NK-92 treated with Interleukin-12 subunit alpha and Interleukin-12 subunit beta, amount 100 ng/mL, for 24 hours (cell line): ENCODE results near the gene ACRV1.
"Not testable (repeated sequence)": the region's sequence is repeated elsewhere in the genome, so short reads cannot be mapped to it uniquely, and the experiment has no call there.

Experiments used
- DNase-seq: peaks from one replicate; lab custom pipeline; 2025; lab: John Stamatoyannopoulos, UW

Gene ACRV1, protein sequence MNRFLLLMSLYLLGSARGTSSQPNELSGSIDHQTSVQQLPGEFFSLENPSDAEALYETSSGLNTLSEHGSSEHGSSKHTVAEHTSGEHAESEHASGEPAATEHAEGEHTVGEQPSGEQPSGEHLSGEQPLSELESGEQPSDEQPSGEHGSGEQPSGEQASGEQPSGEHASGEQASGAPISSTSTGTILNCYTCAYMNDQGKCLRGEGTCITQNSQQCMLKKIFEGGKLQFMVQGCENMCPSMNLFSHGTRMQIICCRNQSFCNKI

DNA sequence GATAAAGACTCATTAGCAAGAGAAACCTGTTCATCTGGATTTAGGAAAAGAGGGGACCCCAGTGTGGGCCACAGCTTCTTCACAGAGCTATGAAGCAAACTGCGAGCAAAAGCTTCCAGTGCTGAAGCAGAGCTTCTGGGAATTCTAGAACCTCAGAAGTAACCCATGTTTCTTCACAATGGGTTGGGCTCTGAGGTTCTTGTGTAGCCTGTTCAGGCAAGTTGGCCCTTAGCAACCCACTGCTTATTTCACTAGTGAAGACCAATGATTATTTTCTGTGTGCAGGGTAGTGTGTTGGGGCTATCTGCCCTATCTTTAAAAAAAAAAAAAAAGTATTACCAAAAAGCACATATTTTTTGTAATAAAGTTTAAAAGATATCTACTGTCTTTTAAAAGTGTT lies at the start of gene ACRV1:
Gene ACRV1, minus strand, starts transcription at position 101 of the 400 bp plus-strand sequence. Its CDS starts 67 bp downstream, at position 34.
- no peak for DNase-seq

DNA sequence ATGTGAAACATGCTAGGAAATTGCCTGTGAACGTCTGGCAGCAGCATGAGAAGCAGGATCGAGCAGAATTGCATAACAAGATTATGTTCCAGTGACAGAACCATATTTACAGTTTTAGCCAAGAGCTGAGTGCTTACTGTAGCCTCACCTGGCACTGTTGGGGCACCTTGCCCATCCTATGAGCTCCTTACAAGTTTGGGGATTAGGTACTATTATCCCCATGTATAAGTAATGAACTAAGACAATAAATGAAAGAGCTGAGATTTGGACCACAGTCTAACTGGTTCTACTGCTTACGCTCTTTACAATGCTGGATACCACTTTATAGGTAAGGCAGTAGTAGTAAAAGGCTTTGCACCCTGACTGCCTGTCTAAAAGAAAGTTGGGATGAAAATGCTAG lies 48.3 kb upstream of the ACRV1 start:
- DNase-seq = no peak

DNA sequence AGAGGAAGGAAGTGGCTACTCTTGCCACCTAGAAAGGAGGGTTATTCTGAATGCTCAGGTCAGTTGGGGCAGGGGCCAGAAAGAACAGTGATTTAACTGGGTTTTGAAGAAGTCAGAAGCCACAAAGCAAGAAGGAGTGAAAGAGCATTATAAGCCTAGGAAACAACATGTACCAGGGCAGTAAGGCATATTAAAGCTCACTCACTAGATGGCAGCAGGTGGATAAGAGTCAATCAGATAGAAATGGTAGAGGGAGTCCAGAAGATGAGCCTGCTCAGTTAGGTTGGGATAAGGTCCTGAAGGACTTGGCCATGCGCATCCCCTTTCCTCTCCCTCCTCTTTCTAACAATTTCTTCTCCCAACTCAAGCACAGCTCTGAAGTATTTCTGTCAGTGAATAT lies 43.5 kb upstream of the ACRV1 start:
- DNase-seq = no peak

DNA sequence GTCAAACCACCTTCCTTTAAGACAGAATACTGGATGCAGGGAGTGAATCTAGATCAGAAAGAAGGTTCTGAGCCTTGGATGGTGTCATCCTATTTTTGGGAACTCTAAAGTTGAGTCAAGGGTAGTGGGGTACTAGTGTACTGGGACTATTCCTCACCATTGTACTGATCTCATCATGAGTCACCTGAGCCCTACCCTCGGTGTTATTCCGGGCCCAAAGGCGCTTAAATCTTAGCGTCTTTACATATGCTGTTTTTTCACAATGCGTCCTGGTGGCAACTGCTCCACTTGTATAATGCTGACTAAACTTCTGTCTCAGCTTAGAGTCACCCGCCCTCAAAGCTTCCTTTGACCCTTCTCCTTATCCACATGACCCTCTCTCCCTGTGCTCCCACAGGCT lies 40.1 kb upstream of the ACRV1 start:
- DNase-seq = no peak

DNA sequence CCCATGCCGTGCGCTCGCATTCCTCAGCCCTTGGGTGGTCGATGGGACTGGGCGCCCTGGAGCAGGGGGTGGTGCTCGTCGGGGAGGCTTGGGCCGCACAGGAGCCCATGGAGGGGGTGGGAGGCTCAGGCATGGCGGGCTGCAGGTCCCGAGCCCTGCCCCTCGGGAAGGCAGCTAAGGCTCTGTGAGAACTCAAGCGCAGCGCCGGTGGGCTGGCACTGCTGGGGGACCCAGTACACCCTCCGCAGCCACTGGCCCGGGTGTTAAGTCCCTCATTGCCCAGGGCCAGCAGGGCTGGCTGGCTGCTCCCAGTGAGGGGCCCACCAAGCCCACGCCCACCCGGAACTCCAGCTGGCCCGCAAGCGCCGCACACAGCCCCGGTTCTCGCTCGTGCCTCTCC lies 24.0 kb upstream of the ACRV1 start:
- not testable (repeated sequence) for DNase-seq

DNA sequence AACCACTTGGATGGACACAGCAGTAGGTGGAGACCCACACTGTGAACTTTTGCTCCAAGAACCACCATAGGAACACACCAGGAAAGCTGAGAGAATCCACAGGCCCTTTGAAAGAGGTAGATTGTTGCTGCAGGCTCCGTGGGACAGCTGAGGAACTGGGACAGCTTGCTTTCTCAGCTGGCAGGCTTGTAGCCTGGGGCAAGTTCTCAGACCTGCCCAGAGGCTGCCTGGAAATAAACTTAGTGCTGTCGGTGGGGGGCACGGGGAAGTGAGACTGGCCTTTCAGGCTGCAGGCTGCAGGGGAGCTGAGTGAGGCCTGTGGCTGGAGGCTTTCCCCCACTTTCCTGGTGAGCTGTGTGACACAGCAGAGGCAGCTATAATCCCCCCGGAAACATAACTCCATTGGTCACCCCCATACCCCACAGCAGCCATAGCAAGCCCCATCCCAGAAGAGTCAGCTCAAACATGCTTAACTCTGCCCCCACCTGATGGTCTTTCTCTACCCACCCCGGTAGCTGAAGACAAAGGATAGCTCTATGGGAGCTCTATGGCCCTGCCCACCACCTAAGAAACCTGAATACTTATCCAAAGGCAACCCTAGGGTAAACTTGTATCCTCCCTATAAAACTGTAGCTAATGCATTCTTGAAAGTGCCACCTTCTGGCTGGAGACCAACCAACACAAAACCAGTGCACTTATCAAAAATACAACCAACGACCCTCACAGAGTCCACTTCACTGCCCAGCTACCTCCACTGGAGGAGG lies 21.4 kb upstream of the ACRV1 start:
- DNase-seq = no peak

DNA sequence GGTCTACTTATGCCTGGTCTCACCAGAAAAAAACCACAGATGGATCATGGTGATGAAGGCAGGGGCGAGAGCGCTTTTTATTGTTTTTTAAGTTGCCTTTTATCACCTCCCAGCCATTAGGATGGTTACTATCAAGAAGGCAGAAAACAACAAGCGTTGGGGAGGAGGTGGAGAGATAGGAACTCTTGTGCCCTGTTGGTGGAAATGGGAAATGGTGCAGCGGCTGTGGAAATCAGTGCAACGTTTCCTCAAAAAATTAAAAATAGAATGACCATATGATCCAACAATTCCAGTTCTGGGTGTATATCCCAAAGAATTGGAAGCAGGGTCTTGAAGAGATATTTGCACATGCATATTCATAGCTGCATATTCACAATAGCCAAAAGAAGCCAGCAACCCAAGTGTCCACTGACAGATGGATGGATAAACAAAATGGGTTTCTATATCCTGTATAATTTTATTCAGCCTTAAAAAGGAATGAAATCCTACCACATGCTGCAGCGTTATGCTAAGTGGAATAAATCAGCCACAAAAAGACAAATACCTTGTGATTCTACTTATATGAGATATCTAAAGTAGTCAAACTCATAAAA lies 20.5 kb upstream of the ACRV1 start:
- DNase-seq = no peak

DNA sequence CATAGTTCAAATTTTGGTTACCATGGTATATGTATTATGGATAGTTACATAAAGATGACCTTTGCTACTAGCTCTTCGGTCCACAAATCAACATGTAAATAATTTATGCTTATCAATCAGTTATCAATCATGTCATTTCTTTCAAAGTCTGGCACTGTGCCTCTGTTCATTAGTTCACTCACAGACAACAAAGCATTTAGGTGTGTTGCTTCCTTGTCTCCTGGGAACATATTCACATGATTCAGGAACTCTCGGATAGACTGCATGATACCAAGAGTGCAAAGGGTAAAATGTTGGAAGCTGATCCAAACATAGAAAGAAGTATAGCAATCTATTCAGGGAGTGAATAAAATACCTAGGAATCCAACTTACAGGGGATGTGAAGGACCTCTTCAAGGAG lies 14.3 kb upstream of the ACRV1 start:
- no peak for DNase-seq

DNA sequence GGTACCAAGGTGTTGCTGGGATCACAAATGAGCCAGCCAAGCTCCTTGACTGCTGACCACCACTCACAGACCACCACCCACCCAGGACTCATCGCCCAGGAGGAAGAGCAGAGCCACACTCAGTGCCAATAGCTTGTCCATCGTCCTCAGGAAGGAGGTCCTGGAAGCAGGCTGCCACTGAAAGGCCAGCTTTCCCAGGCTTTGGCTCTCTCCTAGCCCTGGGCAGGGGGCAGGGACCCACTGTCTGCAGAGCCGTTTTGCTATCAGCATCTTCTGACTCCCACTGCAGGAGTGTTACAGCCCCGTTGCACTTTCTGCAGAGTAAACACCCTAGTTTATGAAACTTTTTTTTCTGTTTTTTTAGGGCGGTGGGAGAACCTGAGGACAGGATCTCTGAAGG lies 12.2 kb upstream of the ACRV1 start:
- DNase-seq = no peak

DNA sequence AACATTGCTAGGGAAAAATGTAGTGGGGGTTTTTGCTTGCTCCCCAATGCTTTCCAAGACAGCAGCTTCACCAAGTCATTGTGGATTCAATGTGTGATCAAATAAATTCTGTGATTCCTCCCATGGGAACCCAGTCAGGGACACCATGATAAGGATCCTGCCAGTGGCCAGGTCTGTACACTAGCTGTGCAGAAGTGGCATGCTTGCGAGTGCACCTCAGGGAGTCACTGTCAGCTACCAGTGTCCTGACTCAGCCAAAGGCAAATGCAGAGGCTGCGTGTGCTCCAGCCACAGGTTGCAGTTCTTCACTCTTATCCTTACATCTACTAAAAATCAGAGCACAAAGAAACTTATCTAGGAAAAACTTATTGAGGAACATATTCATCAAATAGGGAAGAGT lies 9.4 kb upstream of the ACRV1 start:
- no peak for DNase-seq

DNA sequence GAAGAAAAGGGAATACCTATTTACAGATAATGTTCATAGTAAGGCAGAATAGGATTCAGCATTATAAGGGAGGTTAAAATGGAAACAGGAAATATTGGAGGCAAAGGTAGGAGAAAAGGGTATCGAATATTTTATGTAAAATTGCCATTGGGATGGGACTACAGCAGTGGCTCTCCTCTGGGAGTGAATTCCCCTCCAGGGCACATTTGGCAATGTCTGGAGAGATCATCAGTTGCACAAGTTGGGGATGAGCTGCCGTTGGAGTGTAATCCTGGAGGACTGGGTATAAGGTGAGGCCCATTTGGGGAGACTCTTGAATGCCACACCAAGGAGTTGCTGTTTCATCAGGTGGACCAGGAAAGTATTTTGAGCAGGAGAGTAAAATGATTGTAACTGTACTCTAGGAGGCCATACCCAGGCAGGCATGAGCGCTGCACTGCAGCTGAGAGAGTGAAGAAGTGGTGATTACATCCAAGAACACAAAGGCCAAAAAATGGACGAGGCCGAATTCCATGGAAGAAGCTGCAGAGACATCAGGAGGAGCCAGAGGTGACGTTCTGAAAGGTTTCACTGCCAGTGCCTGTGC lies 8.7 kb upstream of the ACRV1 start:
- no peak for DNase-seq

DNA sequence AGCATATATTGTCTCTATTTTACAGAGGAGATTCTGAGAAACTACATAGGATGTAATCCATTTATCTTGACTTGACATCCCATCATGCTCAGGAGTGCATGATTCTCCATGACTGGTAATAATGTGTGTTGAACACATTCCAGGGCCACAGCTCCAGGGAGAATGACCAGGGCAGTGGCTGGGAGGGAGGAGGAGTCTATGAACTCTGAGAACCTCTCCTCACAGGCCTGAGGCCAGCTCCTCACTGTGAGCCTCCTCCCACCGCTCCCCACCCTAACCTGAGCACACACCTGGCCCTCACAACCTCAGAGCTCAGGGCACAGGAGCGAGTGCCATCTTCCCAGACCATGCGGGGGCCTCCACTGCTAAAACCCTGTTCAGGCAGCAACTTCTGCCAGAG lies 8.0 kb upstream of the ACRV1 start:
- DNase-seq = no peak

DNA sequence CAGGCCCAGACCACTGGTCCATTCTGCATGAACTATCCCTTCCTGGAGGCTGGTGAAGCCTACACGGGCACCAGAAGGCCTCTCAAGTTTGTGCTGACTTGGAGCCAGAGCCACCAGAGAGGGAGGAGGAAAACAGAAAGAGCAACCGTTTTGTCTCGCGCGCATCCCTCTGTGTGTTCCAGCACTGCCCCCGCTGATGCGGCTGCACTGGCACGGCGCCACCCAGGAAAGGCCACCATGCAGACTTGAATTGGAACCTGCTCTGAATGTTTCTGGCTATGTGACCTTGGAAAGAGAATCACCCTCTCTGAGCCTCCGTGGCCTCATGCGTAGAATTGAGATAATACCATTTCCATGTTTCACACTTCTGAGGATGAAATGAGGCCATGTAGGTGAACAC lies 7.4 kb upstream of the ACRV1 start:
- no peak for DNase-seq

DNA sequence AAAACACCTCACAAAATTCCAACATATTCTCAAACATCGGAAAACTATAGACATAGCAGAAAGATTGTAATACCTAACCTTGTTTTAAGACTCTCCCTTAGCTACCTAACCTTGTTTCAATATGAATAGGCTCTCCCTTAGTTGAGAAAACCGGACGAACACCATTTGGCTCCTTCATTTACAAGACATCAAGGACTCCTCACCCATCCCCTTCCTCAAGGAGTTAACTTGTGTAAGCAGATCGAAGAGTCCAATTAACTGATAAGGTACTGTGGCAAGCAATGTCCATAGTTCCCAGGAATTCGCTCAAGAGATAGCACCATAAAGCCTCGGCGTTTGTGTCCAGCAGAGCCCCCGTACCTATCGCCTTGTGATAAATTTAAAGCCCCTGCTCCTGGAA lies 4.6 kb upstream of the ACRV1 start:
- DNase-seq = no peak

DNA sequence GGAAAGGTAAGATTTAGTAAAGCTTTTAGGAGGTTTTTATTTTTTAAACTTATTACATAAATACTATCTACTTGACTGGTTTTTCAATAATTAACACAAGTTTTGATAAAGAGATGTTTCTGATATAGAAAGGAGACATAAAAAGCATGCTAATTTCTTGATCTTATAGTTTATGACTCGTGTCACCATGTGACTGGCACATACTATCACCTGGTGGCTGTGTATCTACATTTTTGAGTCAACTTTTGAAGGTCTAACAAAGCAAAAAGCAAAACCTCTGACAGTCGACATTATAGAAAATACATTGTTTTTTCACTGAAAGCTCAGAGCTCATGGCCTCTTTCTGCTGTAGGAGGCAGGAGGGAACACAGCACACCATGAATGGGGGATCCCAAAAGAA lies 810 bp downstream of the ACRV1 start:
- DNase-seq = no peak

DNA sequence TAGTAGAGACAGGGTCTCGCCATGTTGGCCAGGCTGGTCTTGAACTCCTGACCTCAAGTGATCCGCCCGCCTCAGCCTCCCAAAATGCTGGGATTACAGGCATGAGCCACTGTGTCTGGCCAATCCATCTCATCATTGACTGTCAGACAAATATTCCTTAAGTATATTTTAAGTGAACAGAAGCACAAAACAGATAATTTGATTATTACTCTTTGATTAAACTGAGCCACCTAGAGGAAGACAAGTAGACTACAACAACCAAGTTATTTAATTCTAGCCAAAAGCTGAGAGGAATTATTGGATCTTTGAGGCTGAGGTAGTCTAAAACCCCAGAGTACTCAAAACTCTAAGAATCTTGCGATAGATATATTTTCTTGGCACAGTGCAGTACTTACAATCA lies 1.2 kb downstream of the ACRV1 start:
- DNase-seq = no peak

DNA sequence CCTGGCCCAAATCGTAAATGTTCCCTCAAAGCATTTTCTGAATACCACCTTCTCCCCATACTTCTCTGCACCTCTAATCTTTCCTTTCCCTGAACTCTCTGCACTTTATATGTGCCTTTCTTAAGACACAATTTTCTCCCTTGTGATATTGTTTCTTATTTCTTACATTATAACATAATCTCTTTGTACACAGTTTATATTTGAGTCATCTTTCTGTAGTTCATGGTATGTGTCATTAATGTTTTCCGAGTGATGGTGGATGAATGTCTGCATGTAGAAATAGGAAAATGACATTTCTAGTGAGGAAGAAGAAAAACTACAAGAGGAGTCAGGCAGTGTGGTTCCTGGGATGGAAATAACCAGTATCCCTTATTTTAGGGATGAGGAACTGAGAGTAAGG lies 5.5 kb downstream of the ACRV1 start:
- no peak for DNase-seq

DNA sequence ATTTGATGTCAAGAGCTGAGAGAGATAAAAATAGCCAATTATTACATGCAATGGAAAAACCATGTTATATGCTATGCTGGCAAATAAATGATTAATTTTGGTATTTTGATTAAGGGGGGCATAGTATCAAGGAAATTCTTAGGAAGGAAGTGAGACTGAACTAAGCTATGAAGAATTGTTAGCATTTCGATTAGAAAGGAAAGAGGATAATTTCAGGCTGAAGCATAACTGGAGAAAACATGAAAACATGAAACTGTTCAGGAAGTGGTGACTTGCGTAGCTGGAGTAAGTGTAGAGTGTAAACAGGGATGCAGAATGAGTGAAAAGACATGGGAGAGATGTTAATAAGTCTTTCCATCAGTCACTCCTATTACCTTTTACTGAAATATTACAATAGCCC lies 6.4 kb downstream of the ACRV1 start:
- no peak for DNase-seq

DNA sequence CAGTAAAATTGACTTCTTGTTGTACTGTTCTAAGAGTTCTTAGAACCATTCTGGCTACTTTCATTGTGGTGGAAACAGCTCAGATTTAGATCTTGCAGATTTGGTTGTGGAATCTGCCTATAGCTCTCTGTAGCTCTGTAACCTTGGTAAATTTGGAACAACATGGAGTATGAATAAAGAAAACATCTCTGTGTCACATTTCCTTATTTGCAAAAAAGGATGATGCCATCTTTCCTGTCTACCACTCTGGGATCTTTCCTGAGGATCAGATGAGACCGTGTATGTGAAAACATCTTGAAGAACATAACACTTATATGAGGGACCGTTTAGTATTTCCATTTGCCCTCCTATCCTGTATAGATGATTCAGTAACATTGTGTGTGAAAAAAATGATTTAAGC lies 9.1 kb downstream of the ACRV1 start:
- no peak for DNase-seq

DNA sequence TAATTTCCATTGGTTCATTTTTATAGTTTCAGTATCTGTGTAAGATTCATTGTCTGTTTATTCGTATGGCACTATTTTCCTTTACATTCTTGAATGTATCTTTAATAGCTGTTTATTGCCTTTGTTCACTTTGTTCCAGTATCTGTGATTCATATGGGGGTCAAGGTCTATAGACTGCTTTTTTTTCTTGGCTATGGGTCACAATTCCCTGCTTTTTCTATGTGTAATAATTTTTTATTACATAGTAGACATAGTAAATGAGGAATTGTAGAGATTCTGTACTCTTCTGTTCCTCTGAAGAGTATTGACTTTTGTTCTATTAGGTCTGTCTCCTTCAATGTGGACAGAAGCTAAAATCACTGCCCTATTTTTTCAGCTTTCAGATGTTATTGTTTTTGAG lies 10.5 kb downstream of the ACRV1 start:
- no peak for DNase-seq

DNA sequence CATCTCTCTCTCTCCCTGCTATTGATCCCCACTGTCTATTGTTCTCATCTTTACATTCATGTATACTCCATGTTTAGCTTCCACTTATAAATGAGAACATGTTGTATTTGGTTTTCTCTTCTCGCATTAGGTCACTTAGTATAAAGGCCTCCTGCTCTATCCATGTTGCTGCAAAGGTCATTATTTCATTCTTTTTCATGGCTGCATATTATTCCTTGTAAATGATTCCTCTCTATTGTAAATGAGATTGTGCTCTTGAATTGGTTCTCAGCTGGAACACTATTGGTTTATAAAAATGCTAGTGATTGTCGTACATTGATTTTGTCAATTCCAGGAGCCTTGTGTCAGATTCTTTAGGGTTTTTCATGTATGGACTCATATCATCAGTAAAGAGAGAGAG lies 13.5 kb downstream of the ACRV1 start:
- no peak for DNase-seq

DNA sequence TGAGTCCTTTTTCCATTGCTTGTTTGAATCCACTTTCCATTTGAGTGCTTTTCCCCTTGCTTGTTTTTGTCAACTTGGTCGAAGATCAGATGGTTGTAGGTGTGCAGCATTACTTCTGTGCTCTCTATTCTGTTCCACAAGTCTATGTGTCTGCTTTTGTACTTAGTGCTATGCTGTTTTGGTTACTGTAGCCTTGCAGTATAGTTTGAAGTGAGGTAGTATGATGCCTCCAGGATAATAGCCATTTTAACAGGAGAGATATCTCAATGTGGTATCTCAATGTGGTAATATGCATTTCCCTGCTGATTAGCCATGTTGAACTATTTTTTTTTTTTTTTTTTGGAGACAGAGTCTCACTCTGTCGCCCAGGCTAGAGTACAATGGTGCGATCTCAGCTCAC lies 16.7 kb downstream of the ACRV1 start:
- DNase-seq = no peak

DNA sequence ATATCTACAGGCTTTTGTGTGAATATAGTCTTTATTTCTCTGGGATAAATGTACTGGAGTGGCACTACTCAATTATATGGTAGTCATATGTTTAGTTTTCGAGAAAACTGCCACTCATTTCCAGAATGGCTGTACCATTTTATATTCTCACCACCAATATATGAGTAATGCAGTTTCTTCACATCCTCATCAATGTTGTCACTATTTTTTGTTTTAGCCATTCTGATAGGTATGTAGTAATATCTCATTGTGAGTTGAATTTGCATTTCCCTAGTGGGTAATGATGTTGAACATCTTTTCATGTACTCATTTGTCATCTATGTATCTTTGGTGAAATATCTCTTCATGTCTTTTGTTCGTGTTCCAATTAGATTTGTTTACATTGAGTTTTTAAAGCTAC lies 18.0 kb downstream of the ACRV1 start:
- no peak for DNase-seq
